H1 (cell line): ENCODE results near the gene PTBP1.

Experiments used
- ATF2 ChIP-seq: IDR thresholded peaks from 2 replicates; pipeline ENCODE4 v1.6.1; 2012; ENCODE audit warnings: low read length, inconsistent platforms
- CTCF ChIP-seq, 3 experiments: IDR thresholded peaks; 1 replicate in 2 of 3; 2 replicates in 1 of 3; pipeline versions ENCODE4 v1.5.1 to v1.6.1; 2011; ENCODE audit warnings: low read length in 3 of 3, mild to moderate bottlenecking in 3 of 3, inconsistent platforms in 2 of 3, low read depth in 1 of 3, moderate library complexity in 1 of 3; ENCODE audit not compliant: insufficient read depth in 1 of 3; ENCODE audit errors: control extremely low read depth in 1 of 3
- EZH2 ChIP-seq: fragments of 200-600 bp; sonication (generic); IDR thresholded peaks from 2 replicates; pipeline ENCODE4 v1.7.1; 2012; ENCODE audit warnings: low read depth, mild to moderate bottlenecking, moderate library complexity, low read length, inconsistent platforms; ENCODE audit not compliant: severe bottlenecking
- GTF2F1 ChIP-seq: IDR thresholded peaks from 2 replicates; pipeline ENCODE4 v1.6.1; 2012; ENCODE audit warnings: low read depth, low read length, improper control_type of control experiment, borderline replicate concordance
- JUND ChIP-seq: IDR thresholded peaks from 2 replicates; pipeline ENCODE4 v1.6.1; 2011; ENCODE audit warnings: mild to moderate bottlenecking, improper control_type of control experiment, low read length
- MAFK ChIP-seq: IDR thresholded peaks from 2 replicates; pipeline ENCODE4 v1.6.1; 2012; ENCODE audit warnings: low read depth, mild to moderate bottlenecking, improper control_type of control experiment, low read length
- POLR2A ChIP-seq, 2 experiments: IDR thresholded peaks; 1 replicate in 1 of 2; 2 replicates in 1 of 2; pipeline ENCODE4 v1.6.1; 2011; ENCODE audit warnings: low read depth in 2 of 2, low read length in 2 of 2, mild to moderate bottlenecking in 2 of 2; ENCODE audit errors: control extremely low read depth in 1 of 2
- SIN3A ChIP-seq, 2 experiments: IDR thresholded peaks in 1 of 2; conservative IDR thresholded peaks in 1 of 2; 2 replicates each; pipeline ENCODE4 v1.6.1; 2011 to 2012; ENCODE audit warnings: low read length in 2 of 2, improper control_type of control experiment in 1 of 2, low read depth in 1 of 2, mild to moderate bottlenecking in 1 of 2
- SP1 ChIP-seq: IDR thresholded peaks from 2 replicates; pipeline ENCODE4 v1.6.1; 2011; ENCODE audit warnings: low read depth, low read length
- SRF ChIP-seq: IDR thresholded peaks from 2 replicates; pipeline ENCODE4 v1.6.1; 2011; ENCODE audit warnings: mild to moderate bottlenecking, low read depth, low read length, moderate library complexity
- TBP ChIP-seq: IDR thresholded peaks from 2 replicates; pipeline ENCODE4 v1.6.1; 2011; ENCODE audit warnings: low read depth, low read length, improper control_type of control experiment

- no peak for TF ChIP-seq POLR2A (IDR thresholded peaks at IDR 0.05; ENCODE audit: control extremely low read depth in 1 of 2, low read depth in 2 of 2, low read length in 2 of 2)
- TF ChIP-seq ATF2: no peak
- no peak for TF ChIP-seq CTCF (IDR thresholded peaks at IDR 0.05; ENCODE audit: control extremely low read depth in 1 of 3, insufficient read depth in 1 of 3, low read depth in 1 of 3, low read length in 3 of 3)
- no peak for TF ChIP-seq TBP
- TF ChIP-seq SRF: no peak
- no peak for TF ChIP-seq MAFK
- TF ChIP-seq SP1: no peak
- TF ChIP-seq JUND: no peak
- TF ChIP-seq GTF2F1: no peak
- TF ChIP-seq SIN3A (conservative IDR thresholded peaks at IDR 0.05 in 1 of 2, IDR thresholded peaks at IDR 0.05 in 1 of 2; ENCODE audit: low read depth in 1 of 2, low read length in 2 of 2): no peak
- no peak for TF ChIP-seq EZH2
Observed at GRCh38 chr19:776549-776948, 20.7 kb upstream of the PTBP1 start.
